NCI-H446 (cell line): ENCODE measurements around the gene ZNF526.
"Not testable (repeated sequence)": the region's sequence is repeated elsewhere in the genome, so short reads cannot be mapped to it uniquely, and the experiment has no call there.

Experiments used
- DNase-seq, 2 experiments: peaks; one replicate each; lab custom pipeline; 2025; lab: John Stamatoyannopoulos, UW

ZNF526 gene

DNA sequence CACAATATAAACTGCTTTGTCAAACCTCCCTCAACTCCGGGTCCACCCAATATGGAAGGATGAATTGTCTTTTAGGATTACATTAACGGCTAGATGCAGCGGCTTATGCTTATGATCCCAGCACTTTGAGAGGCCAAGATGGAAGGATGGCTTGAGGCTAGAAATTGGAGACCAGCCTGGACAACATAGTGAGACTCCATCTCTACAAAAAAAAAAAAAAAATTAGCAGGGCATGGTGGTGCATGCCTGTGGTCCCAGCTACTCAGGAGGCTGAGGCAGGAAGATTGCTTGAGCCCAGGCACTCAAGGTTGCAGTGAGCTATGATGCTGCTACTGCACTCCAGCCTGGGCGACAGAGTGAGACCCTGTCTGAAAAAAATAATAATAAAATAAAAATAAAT is 46.0 kb downstream of the ZNF526 start:
- not testable (repeated sequence) for DNase-seq

DNA sequence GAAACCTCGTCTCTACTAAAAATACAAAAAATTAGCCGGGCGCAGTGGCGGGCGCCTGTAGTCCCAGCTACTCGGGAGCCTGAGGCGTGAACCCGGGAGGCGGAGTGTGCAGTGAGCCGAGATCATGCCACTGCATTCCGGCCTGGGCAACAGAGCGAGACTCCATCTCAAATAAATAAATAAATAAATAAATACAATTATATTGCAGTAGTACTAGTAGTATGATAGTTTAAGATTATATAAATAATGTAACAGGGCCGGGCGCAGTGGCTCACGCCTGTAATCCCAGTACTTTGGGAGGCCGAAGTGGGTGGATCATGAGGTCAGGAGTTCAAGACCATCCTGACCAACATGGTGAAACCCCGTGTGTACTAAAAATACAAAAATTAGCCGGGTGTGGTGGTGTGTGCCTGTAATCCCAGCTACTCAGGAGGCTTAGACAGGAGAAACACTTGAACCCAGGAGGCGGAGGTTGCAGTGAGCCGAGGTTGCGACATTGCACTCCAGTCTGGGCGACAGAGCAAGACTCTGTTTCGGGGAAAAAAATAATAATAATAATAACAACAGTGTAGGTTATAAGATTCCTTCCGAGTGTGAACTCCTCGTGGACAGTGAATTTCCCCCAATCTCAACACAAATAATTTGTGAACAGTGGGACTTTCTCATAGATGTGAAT is 47.0 kb downstream of the ZNF526 start:
- not testable (repeated sequence) for DNase-seq

DNA sequence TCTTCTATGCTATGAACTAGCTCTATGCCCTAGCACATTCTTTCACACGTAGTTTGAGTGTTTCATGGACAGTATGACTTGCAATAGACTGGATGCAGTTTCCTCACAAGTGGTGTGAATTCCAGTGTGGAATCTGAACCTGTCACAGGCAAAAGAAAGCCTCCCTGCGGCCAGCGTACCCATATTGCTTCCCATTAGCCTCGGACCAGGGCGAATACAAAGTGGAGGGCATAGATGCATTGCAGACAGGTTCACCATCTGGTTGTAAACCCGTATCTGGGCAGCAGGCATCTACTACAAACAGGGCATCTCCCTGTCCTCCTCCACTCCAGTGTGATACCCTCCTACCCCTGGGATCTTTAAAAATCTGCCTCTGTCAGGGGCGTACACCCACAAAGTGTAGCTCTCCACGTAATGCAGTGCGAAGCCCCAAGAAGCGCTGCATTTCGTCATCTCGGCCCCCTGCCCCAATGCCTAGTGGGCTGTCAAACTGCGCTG is 47.6 kb downstream of the ZNF526 start:
- DNase-seq: no peak

DNA sequence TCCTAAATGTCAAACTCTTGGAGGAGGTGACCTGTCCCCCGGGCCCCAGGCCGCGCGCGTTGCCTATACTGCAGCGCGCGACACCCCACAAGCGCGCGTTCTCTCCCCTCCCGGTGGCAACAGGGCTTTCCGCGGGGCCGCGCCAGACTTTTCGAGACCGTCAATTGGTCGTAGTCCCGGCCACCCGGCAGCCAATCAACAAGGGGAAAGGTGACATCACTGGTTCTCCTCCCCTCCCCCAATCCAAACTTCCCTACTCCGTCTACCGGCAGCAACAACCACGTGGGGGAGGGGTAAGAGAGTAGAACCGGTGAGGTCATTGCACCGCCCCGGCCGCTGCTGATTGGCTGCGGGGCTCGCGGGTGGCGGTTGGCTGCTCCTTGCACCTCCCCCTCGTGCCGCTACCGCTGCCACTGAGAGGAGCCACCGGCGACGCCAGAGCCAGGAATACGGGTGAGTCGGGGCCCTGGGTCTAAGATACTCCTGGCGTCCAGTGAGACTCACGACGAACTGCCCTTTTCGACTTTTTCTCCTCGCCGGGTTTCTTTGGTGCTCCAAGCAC is 48.1 kb downstream of the ZNF526 start:
- DNase-seq: peak; percentile 99 to 100

DNA sequence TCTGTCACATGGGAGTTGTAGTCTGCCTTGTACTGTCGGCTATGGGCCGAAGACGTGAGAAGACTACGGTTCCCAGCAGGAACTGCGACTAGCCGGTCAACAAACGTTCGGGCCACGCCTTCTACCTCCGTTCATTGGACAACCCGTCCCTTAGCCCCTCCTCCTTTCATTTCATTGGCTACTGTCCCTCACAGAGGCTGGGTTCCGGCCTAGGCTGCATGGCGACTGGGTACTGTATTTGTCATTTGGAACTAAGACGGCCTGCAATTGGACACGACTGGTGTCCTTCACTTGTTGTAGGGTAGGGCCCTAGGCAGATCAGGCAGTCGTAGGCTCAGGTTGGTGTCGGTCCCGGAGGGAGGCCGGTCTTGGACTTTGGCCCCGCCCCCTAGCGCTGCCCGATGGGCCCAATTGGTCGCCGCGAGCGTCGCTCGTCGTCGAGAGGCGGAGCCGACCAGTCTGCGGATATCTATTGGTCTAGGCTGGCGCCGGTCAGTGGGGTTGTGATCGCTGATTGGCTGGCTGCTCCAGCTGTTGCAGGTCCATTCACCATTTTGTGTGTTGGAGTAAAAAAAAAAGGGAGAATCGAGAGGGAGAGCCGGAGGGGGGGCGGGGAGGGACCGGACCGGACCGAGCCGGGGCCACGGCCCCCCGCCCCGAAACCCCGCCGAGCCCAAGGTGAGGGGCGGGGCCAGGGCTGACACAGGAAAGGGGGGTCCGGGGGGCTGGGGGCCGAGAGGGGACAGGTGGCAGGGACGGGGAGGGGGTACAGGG is 48.8 kb downstream of the ZNF526 start, which contains the start of gene CIC:
TSS of gene CIC (plus strand) at position 549 of the 774 bp plus-strand sequence. CDS start 2,532 bp downstream, outside the sequence.
- DNase-seq: peak; percentile 100

DNA sequence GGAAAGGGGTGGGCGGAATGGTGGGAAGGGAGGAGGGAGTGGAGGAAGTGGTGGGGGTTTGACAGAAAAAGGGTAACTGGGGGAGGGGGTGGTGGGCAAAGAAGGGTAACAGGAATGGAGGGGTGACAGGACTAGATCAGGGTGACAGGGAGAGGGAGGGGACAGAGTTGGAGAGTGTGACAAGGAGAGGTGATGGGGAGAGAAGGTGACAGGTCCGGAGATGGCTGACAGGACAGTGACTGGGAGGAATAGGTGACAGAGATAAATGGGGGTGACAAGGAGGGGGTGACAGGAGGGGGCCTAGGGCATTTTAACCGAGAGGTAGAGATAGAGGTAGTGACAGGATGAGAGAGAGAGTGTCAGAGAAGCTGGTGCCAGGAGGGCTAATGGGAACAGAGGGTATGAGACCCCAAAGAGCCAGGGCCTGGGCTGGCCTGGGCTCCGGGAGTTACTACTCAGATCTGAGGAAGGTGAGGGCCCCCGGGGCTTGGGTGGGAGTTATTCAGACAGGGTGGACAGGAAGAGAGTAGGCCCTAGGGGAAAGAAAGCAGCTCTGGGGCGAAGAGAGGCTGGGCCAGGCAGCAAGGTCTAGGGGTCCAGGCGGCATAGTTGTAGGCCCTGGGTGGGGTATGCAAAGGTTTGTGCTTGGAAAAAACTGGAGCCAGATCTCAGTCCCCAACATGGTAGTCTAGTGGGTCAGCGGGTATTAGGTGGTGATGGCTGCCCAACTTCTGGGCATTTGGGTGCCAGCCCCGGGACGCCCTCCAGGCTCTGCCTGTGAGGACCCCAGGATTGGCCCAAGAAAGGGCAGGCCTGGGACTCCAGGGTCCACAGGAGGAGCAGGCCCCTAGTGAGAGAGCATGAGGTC is 49.6 kb downstream of the ZNF526 start:
- DNase-seq: no peak

DNA sequence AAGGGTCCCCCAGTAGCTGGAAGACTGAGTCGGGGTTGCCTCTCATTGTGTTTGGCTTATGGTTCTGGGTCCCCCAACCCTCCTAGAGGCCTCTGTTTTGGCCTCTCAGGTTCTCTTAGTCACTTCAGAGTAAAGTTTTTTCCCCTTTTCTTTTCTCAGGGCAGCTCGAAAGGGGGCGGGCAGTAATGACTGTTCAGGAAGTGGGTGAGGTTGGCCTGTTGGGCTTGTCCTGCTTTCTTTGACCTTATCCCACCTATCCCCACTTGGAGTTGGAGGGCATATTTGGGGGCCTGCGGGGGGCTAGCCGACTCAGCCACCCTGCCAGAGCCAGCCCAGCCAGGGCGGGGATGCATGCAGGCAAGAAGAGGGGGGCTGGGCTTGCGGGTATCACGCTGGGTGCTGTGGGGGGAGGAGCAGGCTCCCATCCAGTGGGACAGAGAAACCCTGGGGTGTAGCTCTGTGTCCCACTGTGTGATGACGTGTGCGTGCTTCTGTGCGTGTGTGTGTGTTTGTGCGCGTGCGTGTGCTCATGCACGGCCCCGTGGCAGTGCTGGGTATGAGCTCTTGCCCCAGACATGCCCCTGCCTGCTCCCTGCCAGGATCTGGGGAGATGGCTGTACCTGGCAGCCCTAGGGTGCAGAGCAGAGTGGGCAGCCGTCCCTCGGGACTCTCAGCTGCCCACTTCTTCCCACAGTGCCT is 50.4 kb downstream of the ZNF526 start:
- DNase-seq: no peak

DNA sequence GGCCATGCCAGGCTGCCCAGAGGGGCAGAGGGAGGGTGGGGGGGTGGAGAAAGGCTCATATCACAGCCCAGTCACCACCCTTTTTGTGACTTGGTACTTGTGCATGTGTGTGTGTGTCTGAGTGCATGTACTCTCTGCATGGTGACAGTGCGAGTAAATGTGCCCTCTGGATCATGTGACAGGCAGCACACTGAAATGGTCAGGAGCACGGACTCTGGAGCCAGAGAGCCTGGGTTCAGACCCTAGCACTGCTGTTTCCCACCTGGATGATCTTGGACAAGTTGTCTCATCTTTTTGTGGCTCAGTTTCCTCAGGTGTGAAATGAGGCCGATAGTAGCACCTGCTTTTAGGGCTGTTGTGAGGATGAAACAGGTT is 50.9 kb downstream of the ZNF526 start:
- no peak for DNase-seq

DNA sequence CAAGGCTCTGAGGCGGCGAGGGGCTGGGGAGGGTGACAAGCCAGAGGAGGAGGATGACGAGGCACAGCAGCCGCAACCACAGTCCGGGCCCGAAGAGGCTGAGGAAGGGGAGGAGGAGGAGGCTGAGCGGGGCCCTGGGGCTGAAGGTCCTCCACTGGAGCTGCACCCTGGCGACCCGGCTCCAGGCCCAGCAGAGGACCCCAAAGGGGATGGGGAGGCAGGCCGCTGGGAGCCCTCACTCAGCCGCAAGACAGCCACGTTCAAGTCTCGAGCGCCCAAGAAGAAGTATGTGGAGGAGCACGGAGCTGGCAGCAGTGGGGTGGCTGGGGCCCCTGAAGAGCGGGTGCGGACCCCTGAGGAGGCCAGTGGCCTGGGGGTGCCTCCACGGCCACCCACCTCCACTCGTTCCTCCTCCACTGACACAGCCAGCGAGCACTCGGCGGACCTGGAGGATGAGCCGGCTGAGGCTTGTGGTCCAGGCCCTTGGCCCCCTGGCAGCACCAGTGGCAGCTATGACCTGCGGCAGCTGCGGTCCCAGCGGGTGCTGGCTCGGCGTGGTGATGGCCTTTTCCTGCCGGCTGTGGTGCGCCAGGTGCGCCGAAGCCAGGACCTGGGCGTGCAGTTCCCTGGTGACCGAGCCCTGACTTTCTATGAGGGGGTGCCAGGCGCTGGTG is 51.9 kb downstream of the ZNF526 start:
- no peak for DNase-seq

DNA sequence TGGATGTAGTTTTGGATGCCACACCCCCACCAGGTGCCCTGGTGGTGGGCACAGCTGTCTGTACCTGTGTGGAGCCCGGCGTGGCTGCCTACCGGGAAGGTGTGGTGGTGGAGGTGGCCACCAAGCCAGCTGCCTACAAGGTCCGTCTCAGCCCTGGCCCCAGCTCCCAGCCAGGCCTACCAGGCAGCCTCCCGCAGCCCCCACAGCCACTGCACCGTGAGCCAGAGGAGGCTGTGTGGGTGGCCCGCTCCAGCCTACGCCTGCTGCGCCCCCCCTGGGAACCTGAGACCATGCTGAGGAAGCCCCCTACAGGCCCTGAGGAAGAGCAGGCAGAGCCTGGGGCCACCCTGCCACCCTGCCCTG is 52.4 kb downstream of the ZNF526 start:
- DNase-seq: no peak

DNA sequence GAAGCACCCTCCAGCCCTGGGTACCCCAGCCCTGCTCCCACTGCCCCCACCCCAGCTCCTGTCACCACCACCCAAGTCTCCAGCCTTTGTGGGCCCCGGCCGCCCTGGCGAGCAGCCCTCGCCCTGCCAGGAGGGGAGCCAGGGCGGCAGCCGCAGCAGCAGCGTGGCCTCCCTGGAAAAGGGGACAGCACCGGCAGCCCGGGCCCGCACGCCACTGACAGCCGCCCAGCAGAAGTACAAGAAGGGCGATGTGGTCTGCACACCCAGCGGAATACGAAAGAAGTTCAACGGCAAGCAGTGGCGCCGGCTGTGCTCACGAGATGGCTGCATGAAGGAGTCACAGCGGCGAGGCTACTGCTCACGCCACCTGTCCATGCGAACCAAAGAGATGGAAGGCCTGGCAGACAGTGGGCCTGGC is 52.9 kb downstream of the ZNF526 start:
- DNase-seq: no peak

DNA sequence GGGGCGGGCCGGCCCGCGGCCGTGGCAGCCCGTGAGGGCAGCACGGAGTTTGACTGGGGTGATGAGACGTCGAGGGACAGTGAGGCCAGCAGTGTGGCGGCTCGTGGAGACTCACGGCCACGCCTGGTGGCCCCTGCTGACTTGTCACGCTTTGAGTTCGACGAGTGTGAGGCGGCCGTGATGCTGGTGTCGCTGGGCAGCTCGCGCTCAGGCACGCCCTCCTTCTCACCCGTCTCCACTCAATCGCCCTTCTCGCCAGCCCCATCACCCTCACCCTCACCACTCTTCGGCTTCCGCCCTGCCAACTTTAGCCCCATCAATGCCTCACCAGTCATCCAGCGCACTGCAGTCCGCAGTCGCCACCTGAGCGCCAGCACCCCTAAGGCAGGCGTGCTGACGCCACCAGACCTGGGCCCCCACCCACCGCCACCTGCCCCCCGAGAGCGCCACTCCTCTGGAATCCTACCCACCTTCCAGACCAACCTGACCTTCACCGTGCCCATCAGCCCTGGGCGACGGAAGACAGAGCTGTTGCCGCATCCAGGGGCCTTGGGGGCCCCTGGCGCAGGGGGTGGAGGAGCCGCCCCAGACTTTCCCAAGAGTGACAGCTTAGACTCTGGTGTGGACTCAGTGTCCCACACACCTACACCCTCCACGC is 53.4 kb downstream of the ZNF526 start:
- DNase-seq: no peak

DNA sequence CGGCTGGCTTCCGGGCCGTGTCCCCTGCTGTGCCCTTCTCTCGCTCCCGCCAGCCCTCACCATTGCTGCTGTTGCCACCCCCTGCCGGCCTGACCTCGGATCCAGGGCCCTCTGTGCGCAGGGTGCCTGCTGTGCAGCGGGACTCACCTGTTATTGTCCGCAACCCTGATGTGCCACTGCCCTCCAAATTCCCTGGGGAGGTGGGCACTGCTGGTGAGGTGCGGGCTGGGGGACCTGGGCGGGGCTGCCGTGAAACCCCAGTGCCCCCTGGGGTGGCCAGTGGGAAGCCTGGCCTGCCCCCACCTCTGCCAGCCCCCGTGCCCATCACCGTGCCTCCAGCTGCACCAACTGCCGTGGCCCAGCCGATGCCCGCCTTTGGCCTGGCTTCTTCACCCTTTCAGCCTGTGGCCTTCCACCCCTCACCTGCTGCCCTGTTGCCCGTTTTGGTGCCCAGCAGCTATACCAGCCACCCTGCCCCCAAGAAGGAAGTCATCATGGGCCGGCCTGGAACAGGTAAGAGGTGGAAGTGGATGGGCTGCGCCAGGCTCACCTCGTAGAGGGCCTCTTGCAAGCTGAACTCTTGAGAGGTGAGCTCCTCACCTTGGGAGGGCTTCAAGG is 54.1 kb downstream of the ZNF526 start:
- DNase-seq: no peak

DNA sequence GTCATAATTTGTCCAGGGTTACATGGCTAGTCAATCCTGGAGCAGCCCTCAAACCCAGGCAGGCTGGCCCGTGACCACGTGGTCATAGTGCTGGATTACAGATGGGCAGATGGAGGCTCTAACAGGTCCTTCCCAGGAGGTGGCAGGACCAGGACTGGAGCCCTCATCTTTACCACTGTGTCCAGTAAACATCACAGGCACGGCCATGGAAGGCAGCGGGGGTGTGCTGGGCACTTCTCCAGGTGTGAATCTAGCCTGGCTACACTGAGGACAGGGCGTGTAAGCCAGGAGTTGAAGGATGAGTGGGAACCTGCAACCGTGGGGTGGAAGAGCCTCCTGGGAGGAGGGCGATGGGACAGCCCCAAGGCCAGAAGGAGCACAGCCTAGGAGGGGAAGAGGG is 55.0 kb downstream of the ZNF526 start:
- DNase-seq: no peak

DNA sequence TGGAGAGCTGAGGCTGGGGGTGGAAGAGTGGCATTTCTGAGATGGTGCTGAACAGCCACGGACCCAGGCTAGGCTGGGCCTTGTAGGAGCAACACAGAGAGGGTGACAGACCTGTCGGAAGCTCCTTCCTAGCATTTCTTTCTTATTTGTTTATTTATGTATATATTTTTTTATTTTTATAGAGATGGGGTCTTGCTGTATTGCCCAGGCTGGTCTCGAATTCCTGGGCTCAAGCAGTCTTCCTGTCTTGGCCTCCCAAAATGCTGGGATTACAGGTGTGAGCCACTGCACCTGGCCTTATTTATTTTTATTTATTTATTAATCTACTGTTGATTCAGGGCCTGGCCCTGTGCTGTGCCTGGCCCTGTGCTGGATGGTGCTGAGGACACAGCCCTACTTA is 55.4 kb downstream of the ZNF526 start:
- no peak for DNase-seq

DNA sequence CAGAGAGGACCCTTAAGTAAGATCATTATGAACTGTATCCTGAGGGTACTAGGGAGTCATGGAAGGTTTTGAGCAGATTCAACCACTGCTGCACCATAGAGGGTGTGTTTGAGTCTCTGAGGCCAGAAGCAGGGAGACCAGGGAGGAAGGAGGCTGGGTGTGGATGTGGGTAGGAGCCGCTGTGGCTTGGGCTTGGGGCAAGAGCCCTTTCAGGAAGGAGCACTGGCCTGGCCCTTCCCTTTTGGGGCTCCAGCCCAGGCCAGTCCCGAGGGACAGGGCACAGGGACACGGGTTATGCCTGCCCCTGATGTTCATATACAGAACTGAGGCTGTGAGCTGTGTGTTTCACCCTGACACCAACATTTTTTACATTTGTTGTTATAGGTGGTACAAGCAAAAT is 56.2 kb downstream of the ZNF526 start:
- DNase-seq: no peak

DNA sequence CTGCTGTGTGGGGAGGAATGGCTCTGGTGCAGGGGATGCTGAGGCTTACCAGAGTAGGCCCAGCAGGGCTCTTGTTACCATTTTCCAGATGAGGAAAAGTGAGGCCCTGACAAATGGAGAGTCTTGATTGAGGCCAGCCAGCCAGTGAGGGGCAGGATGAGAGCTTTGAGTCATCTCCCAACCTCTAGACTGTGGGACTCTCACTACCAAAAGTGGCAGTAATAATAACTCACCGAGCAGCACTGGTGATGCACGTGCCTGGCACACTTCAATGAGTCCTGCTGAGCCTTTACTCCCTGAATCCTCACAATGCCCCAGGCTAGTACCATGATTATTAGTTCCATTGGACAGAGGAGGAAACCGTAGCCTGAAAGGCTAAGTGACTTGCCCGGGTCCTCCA is 56.7 kb downstream of the ZNF526 start:
- no peak for DNase-seq
